ENCODE measurements around the gene SH3GLB2. TPM values are rescaled to one million over a fixed set of nuclear protein-coding genes. Genes with fewer than 3 reads are reported as not detected.

SH3GLB2 gene
- 317 TPM for total RNA-seq

DNA sequence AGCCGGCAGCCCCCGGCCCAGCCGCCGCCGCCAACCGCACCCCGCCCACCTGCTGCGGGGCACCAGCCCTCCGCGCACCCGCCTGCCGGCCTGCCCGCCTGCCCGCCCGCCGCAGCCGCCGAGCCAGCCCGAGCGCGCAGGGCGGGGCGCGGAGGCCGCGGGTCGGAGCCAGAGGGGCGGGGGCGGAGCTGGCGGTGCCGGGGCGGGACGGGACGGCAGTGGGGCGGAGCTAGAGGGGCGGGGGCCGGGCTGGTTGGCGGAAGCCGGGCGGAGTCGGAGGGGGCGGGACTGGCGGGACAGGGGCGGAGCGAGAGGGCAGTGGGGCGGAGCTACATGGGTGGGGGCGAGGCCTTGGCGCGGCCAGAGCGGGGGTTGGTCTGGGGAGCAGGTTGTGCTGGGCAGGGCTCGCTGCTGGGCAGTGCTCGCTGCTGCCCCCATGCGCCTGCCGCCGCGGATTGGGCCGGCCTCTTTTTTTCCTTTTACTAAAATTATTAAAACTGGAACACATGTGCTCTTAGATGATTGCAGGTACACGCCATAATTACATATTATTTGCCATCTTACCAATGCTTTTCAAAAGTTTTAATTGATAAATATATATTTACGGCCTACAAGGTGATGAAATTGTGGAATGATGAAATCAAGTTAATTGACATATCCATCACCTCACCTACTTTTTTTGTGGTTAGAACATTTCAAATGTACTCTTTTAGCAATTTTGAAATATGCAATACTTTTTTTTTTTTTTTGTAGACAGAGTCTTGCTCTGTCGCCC lies at the start of gene SH3GLB2:
SH3GLB2 (minus strand) TSS at position 140 of the 775 bp plus-strand sequence. CDS start 177 bp downstream, outside the sequence.
- DNase-seq (ENCODE audit: low spot score): peak; percentile 98

DNA sequence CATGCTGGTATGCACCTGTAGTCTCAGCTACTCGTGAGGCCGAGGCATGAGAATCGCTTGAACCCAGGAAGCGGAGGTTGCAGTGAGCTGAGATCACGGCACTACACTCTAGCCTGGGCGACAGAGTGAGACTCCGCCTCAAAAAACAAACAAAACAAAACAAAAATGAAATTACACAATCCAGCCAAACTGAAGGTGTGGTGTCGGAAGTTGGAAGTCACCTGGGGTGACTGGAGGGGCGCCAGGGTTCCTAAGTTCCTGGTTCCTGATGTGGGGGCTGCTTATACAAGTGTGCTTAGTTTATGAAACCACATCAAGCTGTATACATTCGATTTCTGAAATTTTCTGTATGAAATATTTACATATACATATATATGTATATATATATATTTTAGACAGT lies 49.1 kb upstream of the SH3GLB2 start:
- DNase-seq (ENCODE audit: low spot score): no peak

DNA sequence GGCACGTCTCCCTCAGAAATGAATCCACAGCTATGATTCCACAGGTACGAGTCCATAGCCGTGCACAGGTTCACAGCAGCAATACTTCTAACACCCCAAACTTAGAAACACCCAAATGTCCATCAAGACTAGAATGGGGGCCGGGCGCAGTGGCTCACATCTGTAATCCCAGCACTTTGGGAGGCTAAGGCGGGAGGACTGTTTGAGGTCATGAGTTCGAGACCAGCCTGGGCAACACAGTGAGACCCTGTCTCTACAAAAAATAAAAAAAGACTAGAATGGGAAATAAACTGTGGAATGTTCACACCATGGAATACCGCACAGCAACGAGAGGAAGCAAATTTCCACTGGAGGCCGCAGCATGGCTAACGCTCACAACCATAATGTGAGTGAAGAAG lies 48.5 kb upstream of the SH3GLB2 start:
- DNase-seq (ENCODE audit: low spot score): no peak

DNA sequence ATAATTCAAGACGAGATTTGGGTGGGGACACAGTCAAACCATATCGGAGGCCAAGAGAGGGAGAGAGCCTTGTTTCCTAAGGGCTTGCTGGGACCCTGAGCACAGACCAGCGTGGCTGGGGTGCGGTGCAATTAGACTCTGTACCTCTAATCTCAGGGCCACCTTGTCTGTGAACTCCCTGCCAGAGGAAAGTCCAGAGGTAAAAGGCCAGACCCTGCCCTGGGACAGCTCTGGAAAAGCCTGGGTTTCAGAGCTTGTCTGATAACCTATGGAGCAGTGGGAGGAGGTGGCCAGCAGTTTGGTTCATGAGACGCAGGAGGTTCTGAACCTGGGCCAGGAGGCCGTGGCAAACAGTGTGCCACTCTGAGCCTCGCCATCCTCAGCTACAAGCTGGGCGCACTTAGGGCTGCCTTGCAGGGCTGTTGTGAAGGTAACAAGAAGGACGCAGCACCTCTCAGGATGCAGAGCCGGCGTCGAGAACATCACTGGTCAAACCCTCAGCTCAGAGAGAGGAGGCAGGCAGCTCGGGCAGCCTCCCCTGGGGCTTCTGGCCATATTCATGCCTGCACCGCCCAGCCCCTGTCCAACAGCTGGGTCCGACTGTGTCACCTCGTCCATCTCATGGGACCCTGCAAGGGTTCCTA lies 48.0 kb upstream of the SH3GLB2 start:
- DNase-seq (ENCODE audit: low spot score): no peak

DNA sequence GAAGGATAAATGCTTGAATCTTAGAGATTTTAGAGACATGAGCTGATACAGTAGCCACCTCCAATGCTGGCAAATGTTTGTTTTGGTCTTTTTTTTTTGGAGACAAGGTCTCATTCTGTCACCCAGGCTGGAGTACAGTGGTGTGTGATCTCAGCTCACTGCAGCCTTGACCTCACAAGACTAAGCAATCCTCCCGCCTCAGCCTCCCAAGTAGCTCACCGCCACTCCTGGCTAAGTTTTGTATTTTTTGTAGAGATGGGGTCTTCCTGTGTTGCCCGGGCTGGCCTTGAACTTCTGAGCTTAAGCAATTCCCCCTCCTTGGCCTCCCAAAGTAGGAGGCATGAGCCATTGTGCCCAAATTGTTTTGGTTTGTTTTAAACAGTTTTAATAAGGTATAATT lies 46.0 kb upstream of the SH3GLB2 start:
- DNase-seq (ENCODE audit: low spot score): no peak

DNA sequence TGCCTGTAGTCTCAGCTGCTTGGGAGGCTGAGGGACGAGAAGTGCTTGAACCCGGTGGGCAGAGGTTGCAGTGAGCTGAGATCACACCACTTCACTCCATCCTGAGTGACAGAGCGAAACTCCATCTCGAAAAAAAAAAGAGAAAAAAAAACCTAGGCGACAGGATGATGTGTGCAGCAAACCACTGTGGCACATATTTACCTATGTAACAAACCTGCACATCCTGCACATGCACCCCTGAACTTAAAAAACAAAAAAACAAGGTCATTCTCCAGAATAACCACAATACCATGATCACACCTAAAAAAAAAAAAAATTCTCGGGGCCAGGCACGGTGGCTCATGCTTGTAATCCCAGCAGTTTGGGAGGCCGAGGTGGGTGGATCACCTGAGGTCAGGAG lies 45.3 kb upstream of the SH3GLB2 start:
- no peak for DNase-seq (ENCODE audit: low spot score)

DNA sequence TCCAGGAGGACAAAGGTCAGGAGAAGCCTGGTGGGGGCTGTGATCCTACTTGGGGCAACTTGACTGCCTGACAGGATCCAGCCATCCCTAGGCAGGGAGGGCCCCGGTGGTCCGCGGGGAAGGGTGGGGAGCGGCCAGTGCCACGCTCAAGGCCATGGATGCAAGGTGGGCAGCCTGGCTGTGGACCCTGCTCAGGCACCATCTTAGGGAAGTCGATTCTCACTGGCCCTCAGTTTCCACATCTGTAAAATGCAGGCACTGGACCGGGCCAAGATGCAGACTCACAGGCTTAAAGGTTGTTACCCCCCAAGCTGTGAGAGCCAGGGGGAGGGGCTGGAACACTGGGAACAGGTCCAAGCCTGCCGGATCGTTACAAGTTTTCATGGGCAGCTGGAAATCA lies 44.0 kb upstream of the SH3GLB2 start:
- no peak for DNase-seq (ENCODE audit: low spot score)

DNA sequence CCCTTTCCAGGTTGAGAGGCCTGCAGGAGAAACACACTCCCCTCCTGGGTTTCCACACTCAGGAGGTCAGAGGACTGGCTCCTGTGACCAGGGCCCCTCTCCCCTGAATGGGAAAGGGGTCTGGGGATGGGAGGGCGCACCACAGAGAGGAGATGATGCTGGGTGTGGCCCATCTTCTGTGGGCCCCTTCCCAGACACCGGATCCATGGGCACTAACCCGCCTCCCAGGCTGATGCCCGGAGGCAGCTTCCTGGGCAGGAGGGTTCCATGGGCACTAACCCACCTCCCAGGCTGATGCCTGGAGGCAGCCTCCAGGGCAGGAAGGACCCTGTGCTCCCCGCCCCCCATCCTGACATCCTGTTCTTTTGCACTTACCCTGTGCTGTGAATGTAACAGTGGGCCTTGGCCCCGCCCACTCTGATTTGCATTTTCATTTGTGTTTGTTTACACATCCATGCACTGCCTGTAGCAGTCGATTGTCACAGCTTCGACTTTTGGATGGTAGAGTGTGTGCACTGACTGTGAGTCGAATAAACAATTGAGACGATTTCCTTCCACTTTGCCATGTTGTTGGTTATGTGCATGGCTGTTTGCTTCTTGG lies 43.5 kb upstream of the SH3GLB2 start:
- DNase-seq (ENCODE audit: low spot score): no peak

DNA sequence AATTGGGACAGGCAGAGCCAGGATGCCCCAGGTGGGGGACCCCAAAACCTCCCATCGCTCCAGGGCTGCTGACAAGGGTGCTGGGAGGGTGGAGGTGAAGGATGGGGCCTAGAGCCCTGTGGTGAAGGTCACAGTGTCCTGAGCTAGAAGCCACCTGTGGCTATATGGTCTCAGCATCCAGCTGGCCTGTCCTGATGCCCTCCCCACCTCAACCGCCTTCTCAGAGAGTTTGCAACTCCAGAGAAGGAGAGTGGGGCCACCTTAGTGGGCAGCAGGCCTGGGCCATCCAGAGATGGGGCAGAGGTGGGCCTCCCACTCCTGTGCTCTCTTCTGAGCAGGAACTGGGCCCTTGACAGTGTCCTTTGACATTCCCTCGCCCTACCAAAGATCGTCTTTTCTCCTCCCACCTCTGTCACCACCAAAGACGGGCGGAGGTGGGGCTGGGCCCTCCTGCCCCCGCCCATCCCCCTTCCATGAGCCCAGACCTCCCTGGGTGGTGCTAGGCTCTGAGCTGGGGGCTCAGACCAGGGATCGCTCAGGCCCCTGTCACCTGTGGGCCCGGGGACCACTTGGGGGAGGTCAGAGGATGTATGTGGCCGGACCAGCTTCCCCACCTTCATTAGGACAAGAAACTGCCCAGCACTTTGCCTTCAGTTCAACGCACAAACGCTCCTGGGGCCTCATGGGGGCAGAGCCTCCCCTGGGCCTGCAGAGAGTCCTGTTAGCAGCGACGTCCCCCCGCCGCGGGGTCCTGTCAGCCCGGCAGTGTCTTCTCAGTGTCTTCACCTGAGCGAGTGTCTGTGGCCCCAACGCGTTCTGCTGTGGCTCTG lies 42.8 kb upstream of the SH3GLB2 start:
- DNase-seq (ENCODE audit: low spot score): no peak

DNA sequence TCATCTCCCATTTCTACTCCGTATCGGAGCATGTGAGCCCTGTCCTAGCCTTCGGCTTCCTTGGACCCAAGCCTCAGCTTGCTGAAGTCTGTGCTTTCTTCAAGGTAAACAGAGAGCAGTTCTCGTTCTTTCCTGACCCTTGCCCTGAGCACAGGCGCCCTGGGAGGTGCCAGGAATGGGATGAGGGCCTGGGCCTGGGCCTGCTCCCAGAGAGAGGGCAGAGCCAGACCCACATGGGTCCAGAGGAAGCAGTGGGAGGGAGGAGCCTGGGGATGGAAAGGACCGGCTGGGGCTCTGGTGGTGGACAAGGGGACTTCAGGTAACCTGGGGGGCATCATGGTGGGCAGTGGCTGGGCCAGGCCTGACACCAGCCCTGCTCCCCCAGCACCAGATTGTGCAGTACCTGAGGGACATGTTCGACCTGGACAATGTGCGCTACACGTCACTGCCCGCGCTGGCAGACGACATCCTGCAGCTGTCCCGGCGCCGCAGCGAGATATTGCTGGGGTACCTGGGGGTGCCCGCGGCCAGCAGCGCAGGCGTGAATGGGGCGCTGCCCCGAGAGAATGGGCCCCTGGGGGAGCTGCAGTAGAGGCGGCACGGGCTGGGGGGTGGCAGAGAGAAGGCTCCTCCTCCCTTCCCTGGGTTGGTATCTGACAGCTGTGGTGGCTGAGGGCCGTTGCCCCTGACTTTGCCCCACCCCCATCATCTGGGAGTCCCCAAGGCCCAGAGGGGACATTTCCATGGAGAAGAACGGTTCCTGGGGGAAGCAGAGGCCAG lies 41.9 kb upstream of the SH3GLB2 start:
- DNase-seq (ENCODE audit: low spot score): no peak

DNA sequence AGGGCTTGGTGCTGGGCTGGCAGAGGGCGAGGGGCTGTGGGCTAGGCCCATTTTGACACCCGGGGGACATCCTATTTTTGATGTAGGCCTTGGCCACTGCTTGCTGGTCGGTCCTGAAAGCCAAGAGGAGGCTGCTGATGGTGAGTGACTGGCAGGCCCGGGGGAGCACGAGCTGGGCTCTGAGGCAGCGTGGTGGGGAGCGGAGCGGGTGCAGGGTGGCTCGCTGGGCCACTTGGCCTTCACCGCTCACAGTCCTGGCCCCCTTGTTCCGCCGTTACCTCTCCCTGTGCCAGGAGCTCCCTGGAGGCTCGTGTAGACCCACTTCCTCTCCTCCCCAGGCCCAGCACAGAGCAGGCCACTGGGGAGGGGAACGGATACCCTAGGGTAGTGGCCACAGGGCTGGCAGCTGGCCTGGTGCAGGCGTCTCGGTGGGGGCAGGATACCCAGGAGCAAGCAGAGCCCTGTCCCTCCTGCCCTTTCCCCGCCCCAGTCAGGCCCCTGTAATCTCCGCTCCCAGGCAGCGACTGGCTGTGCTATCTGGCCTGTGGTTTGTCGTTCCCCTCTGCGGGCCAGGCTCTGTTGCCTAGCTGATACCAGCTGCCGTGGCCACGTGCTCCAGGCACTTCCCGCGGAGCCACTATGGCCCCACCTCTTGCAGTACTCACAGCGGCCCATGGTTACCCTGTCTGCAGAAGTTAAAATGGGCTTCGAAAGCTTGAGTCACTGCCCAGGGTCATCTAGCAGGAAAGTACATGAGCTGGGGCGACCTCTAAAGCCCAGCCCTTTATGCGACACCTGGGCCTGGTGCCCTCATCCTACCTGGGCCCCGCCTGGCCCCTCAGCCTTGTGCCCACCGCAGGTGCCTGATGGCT lies 41.1 kb upstream of the SH3GLB2 start:
- DNase-seq (ENCODE audit: low spot score): peak; percentile 57

DNA sequence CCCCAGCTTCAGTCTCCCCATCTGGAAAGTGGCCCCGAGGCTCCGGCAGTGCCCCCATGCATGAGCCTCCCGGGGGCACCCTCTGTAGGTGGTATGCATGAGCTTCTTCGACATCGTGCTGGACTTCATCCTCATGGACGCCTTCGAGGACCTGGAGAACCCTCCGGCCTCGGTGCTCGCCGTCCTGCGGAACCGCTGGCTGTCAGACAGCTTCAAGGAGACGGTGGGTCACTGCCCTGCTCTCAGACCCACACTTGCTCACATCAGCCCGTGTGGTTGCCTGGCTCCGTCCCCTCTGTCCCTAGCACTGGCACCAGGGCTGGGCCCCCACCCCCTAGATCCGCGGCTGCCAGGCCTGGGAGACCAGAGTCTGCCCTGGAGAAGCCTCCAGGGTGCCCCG lies 40.0 kb upstream of the SH3GLB2 start:
- DNase-seq (ENCODE audit: low spot score): no peak

DNA sequence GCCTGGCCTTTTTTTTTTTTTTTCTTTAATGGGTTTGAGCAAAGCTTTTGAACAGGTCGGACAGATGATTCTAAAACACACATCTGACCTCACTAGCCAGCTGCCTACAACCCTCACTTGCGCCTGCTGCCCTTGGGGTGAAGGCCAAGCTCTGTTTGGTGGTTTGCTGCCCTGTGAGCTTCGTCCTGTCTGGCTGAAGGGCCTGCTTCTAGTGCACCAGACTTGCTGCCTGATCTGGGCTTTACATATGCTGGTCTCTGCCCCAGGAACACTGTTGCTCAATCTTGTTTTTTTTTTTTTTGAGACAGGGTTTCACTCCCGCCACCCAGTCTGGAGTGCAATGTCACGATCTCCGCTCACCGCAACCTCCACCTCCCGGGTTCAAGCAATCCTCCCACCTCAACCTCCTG lies 36.4 kb upstream of the SH3GLB2 start:
- no peak for DNase-seq (ENCODE audit: low spot score)

DNA sequence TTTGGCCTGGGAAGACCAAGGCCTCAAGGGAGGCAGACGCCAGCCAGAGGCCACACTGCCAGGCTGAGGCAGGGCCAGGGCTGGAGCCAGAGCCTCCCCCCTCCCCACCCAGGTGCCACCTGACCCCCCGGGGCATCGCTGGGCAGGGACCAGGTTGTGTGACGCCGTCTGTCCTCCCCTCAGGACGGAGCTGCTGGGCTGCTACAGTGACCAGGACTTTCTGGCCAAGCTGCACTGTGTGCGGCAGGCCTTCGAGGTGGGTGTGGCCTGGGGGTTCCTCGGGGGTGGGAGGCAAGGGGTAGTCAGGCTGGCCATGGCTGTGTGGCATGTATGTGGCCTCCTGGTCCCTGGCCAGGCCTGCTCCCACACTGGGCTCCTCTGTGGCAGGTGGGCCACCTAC lies 34.9 kb upstream of the SH3GLB2 start:
- no peak for DNase-seq (ENCODE audit: low spot score)

DNA sequence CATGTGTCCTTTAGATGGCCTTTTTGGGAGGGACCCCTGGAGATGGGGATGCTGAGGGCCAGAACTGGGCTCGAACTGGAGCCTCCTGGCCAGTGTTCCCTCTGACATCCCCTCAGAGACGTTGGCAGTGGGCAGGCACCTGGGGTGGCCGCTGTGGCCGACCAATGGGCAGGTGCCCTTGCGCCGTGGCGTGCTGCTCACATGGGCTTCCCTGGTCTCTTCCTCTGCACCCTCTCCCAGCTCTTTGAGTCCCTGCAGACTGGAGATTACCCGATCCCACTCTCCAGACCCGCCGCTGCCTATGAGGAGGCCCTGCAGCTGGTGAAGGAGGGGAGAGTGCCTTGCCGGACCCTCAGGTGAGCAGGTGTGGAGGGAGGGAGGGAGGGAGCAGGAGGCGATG lies 32.9 kb upstream of the SH3GLB2 start:
- DNase-seq (ENCODE audit: low spot score): no peak

DNA sequence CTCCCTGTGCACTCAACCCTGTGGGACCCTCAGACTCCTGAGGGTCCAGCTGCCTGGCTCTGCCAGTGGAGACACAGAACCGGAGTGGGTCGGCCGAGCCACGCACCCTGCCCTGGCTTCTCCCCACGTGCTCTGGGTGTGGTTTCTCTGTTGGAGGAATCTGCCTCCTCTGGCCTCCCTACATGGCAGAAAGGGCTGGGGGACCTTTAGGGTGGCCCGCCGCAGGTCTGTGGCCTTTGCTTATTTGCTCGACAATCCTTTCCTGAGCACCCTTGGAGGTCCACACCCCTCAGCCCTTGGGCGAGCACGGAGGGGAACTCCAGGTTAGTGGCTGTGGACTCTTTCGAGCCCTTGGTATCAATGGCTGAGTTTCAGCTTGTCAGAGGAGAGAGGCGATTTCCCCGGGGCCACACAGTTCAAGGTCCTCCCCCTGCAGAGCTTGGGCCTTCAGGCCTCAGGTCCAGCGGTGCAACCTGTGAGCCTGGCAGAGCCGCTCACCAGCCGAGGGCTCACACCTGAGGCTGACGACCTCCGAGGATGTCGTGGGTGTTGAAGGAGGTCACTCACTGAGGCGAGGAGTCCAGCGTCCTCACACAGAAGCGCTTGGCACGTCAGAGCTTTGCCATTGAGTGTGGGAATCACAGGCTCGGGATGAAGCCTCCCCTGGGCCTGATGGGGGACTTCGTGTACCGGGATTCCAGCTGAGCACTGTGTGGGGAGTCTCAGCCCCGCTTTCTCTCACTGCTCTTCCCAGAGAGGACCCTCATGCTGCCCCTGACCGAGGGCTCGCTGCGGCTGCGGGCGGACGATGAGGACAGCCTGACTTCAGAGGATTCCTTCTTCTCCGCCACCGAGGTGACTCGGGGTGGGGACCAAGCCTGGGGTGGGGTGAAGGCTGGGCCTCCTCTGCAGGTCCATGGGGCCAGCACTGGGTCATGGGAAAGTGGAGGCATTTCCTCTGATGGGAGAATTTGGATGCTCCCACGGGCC lies 32.0 kb upstream of the SH3GLB2 start:
- DNase-seq (ENCODE audit: low spot score): no peak

DNA sequence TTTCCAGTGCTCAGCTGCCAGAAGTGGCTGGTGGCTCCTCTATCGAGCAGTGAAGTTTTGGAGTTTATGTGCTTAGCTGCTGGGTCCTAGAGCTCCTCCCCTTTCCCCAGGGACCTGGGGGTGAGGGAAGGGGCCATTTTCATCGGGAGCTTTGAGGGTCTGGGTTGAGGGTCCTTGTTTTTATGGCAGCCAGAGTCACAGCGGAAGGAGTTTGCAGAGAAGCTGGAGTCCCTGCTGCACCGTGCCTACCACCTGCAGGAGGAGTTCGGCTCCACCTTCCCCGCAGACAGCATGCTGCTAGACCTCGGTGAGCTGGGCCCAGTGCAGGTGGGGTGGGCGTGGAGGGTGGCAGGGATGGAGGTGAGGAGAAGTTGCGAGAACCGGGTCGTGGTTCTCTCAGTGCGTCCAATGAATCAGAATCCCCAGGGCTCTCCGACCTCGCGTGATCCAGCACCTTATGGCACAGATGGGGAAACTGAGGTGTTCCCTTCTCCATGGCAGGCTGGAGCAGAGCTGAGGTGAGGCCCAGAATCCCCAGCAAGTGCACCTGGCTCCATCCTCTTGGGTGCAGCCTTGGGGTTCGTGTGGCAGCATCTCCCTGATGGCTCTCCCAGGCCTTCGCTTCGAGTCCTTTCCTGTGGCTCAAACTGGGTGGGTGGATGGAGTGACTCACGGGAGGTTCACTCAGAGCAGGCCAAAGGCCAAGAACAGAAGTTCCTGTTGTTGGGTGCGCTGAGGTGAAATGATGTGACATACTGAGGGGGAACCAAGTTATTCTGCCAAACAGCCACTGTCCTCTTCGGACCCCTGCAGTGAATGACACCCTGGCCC lies 31.0 kb upstream of the SH3GLB2 start:
- no peak for DNase-seq (ENCODE audit: low spot score)

DNA sequence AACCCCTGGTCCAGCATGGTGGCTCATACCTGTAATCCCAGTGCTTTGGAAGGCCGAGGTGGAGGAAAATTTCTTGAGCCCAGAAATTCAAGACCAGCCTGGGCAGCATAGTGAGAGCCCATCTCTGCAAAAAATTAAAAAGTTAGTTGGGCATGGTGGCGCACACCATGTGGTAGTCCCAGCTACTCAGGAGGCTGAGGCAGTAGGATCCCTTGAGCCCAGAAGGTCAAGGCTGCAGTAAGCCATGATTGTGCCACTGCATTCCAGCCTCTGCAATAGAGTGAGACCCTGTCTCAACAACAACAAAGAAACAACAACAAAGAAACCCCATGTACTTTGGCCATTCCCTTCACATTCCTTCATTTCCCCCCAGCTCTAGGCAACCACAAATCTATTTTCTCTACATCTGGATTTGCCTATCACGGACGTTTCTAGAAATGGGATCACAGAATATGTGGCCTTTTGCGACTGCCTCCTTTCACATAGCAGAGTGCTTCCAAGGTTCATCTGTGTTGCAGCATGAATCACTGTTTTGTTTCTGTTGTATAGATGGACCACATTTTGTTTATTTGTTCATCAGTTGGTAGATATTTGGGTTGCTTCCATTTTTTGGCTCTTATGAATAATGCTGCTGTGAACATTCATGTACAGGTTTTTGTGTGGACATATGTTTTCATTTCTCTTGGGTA lies 26.2 kb upstream of the SH3GLB2 start:
- no peak for DNase-seq (ENCODE audit: low spot score)
